ENCODE results near the gene HSD3B1.
"Not testable (repeated sequence)": the region's sequence is repeated elsewhere in the genome, so short reads cannot be mapped to it uniquely, and the experiment has no call there.

Gene HSD3B1

DNA sequence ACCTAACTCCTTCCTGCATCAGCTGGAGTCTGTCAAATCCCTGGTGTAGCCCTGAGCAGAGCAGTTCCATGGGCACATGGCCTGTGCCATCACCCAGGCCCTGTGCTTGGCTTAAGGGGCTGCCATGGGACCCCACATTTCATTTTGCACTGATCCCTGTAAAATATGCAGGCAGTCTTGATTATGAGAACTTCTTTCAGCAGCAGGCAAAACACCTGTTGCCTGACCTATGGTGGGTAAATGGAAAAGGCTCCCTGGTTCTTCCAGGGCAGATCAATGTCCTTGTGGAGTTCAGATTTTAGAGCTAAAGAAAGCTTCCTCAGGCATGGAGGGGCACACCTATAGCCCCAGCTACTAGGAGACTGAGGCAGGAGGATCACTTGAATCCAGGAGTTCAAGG is 44.2 kb downstream of the HSD3B1 start:
- Mint-ChIP-seq H3K36me3 (ENCODE audit: low read depth) (no peaks in the 10 kb centered on the region), H3K4me1 (ENCODE audit: low read depth) (no peaks in the 10 kb centered on the region)

DNA sequence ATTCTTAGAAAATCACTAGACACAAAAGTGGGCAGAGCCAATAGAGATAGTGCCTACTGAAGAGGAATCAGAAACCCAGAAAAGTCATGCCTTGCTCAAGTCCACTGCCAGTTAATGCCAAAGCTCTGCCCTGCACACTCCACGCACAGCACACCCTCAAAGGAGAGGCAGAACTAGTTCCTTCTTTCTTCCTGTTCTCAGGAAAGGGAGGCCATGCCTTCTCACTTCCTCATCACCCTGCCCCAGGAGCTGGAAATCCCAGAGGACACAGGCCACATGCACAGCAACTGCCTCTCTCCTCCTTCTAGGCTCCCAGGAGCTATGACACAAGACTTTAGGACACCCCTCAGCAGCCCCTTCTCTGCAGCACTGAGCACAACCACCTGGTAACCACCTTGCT is 45.6 kb downstream of the HSD3B1 start:
- not testable (repeated sequence) for H3K27ac Mint-ChIP-seq; H3K9me3 Mint-ChIP-seq; H3K27me3 Mint-ChIP-seq (ENCODE audit: low read depth); DNase-seq (ENCODE audit: low spot score); H3K4me1 Mint-ChIP-seq (ENCODE audit: low read depth); H3K36me3 Mint-ChIP-seq (ENCODE audit: low read depth); H3K4me3 Mint-ChIP-seq

More for the DNA sequence above, 44.2 kb downstream of the HSD3B1 start:
- H3K27me3 Mint-ChIP-seq (ENCODE audit: low read depth): no peaks in the 10 kb centered on the region
- H3K9me3 Mint-ChIP-seq: no peaks in the 10 kb centered on the region
- no peak overlapping the region for H3K27ac Mint-ChIP-seq
- no peak for DNase-seq (ENCODE audit: low spot score)
- no peak overlapping the region for H3K4me3 Mint-ChIP-seq

DNA sequence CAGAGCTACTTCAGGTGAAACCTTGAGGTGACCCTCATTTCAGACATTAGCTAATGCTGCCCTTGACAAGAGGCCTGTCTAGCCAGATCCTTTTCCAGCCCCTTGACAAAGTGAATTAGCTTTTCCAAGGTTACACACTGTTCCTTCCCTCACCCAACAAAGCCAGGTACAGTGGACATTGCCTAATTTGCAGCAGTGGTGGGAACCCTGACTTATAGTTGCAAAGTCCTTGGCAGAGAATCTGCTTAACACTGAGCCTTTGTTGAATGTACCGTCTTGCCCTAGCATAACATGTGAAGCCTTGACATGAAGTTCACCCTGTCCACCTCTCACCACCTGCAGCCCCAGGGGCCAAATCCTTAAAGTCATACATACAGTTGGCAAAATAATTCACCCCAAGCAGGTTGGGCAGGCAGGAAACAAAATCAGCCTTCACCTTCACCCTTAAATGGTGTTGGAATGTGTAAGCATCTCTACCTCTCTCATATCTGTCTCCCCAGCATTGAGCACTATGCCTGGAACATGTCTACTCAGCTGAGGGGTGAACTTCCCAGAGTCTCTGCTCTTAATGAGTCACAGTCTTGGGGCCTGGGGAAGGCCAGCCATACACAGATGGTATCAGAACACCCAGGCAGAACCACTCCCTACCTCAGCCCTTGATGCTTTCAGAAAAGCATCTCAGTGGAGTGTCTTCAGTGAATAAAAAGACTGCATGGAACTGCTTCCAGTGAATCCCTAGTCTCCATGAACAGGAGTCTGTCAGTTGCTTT is 46.5 kb downstream of the HSD3B1 start:
- not testable (repeated sequence) for H3K27me3 Mint-ChIP-seq (ENCODE audit: low read depth); DNase-seq (ENCODE audit: low spot score); H3K4me1 Mint-ChIP-seq (ENCODE audit: low read depth); H3K27ac Mint-ChIP-seq; H3K36me3 Mint-ChIP-seq (ENCODE audit: low read depth); H3K9me3 Mint-ChIP-seq; H3K4me3 Mint-ChIP-seq

- no peak overlapping the region for H3K4me3 Mint-ChIP-seq
- no peaks in the 10 kb centered on the region for H3K27me3 Mint-ChIP-seq (ENCODE audit: low read depth)
- H3K9me3 Mint-ChIP-seq: no peaks in the 10 kb centered on the region
- no peaks in the 10 kb centered on the region for H3K4me1 Mint-ChIP-seq (ENCODE audit: low read depth)
- no peaks in the 10 kb centered on the region for H3K36me3 Mint-ChIP-seq (ENCODE audit: low read depth)
- no peak for DNase-seq (ENCODE audit: low spot score)
- no peak overlapping the region for H3K27ac Mint-ChIP-seq
These were observed 47.2 kb downstream of the HSD3B1 start for GRCh38 chr1:119554183-119554582.

DNA sequence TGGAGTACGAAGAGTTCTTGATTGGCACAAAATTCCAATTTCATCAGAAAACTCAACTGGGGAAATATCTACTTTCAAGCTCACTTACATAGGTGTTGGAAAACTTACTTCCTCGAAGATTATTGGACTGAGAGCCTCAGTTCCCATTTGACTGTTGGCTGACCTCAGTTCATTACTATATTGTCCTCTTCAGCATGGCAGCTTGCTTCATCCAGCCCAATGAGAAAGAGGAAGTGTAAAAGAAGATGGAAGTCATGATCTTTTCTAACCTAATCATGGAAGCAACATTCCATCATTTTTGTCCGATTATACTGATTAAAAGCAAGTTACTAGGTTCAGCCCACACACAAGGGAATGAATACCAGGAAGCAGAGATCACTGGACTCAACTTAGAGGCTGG is 49.4 kb downstream of the HSD3B1 start:
- H3K36me3 Mint-ChIP-seq (ENCODE audit: low read depth): no peaks in the 10 kb centered on the region
- no peaks in the 10 kb centered on the region for H3K9me3 Mint-ChIP-seq
- no peaks in the 10 kb centered on the region for H3K27me3 Mint-ChIP-seq (ENCODE audit: low read depth)
- H3K4me3 Mint-ChIP-seq: no peak overlapping the region
- H3K4me1 Mint-ChIP-seq (ENCODE audit: low read depth): no peaks in the 10 kb centered on the region
- DNase-seq (ENCODE audit: low spot score): no peak
- H3K27ac Mint-ChIP-seq: no peak overlapping the region

- H3K4me1 Mint-ChIP-seq (ENCODE audit: low read depth); H3K9me3 Mint-ChIP-seq; DNase-seq (ENCODE audit: low spot score); H3K4me3 Mint-ChIP-seq; H3K27ac Mint-ChIP-seq; H3K27me3 Mint-ChIP-seq (ENCODE audit: low read depth); H3K36me3 Mint-ChIP-seq (ENCODE audit: low read depth): not testable (repeated sequence)
These were observed 53.4 kb downstream of the HSD3B1 start for GRCh38 chr1:119560402-119560801.

DNA sequence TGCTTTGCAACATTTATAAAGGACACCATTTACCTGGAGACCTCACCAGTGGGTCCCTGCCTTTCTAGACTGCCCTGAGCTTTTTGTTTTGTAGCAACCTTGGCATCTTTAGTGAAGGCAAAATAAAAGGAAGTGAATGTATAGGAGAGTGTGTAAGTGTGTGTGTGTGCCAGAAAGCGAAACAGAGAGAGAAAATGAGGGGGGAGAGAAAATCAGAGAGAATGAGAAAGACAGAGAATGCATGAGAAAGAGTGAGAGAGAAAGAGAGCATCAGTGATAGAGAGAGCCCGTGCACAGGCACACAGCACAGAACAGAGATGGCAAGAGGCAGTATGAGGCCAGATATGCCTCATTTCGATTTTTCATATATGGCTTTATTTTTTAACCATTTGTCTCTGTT is 57.5 kb downstream of the HSD3B1 start:
- Mint-ChIP-seq H3K27me3 (ENCODE audit: low read depth) (peaks cover 13% of the 10 kb centered on the region), H3K36me3 (ENCODE audit: low read depth) (no peaks in the 10 kb centered on the region), H3K4me3 (no peak overlapping the region), H3K27ac (no peak overlapping the region), H3K4me1 (ENCODE audit: low read depth) (peaks cover 7% of the 10 kb centered on the region), H3K9me3 (no peaks in the 10 kb centered on the region)
- no peak for DNase-seq (ENCODE audit: low spot score)

Measured in T-helper 2 cell treated with Interferon-gamma antibody and Interleukin-4, amounts not matched to agents 5 μg/mL and 100 μg/mL, for 36 hours (primary cell).